Sigmoid colon (tissue), 7 donors: ENCODE measurements around the gene MEIS1. TPM values are rescaled to one million over a fixed set of nuclear protein-coding genes. Genes with fewer than 3 reads are reported as not detected.

Experiments used
- DNase-seq: peaks from one replicate; pipeline ENCODE4 v3.0.0-alpha.2; 2019
- H3K27ac ChIP-seq, 4 donors: fragments of 200-600 bp; sonication (generic); one replicate each; pipeline ENCODE4 v1.5.1; 2016 to 2019; ENCODE audit warnings: mild to moderate bottlenecking in 1 of 4
- H3K27me3 ChIP-seq, 3 donors: fragments of 200-600 bp; sonication (generic); one replicate each; pipeline ENCODE4 v1.5.1; 2019; ENCODE audit warnings: mild to moderate bottlenecking in 1 of 3
- H3K36me3 ChIP-seq, 4 donors: fragments of 200-600 bp; sonication (generic); one replicate each; pipeline ENCODE4 v1.5.1; 2016 to 2019
- H3K4me1 ChIP-seq, 4 donors: fragments of 200-600 bp; sonication (generic); one replicate each; pipeline ENCODE4 v1.5.1; 2017 to 2019
- H3K4me3 ChIP-seq, 4 donors: fragments of 200-600 bp; sonication (generic); one replicate each; pipeline ENCODE4 v1.5.1; 2017 to 2019; ENCODE audit warnings: mild to moderate bottlenecking in 2 of 4, moderate library complexity in 1 of 4
- H3K9me3 ChIP-seq, 4 donors: fragments of 200-600 bp in 3 of 4; sonication (generic) in 3 of 4; one replicate each; pipeline versions ENCODE4 v1.5.1 to v1.6.1; 2013 to 2019
- CTCF ChIP-seq, 4 experiments: fragments of 450-650 bp in 3 of 4; fragments of 200-600 bp in 1 of 4; IDR thresholded peaks; one replicate each; pipeline ENCODE4 v1.5.1; 2016 to 2019; ENCODE audit warnings: antibody characterized with exemption in 4 of 4, mild to moderate bottlenecking in 3 of 4, moderate library complexity in 2 of 4
- EP300 ChIP-seq, 4 donors: sonication (generic); formaldehyde crosslinking; IDR thresholded peaks; one replicate each; pipeline ENCODE4 v1.6.1; 2017; ENCODE audit warnings: antibody characterized with exemption in 4 of 4
- POLR2A ChIP-seq, 2 donors: fragments of 450-650 bp; IDR thresholded peaks; one replicate each; pipeline ENCODE4 v1.6.1; 2016; ENCODE audit warnings: antibody characterized with exemption in 2 of 2, mild to moderate bottlenecking in 2 of 2, moderate library complexity in 2 of 2
- POLR2AphosphoS5 ChIP-seq, 4 donors: sonication (generic); formaldehyde crosslinking; IDR thresholded peaks; one replicate each; pipeline ENCODE4 v1.6.1; 2017; ENCODE audit warnings: antibody characterized with exemption in 4 of 4
- WGBS, 2 donors: extraction: QIAGEN DNeasy Blood & Tissue Kit; methylation state at CpG; one replicate each; pipeline ENCODE4 v1.1.7; 2013; 5-methylcytosine and 5-hydroxymethylcytosine counted together
- intact Hi-C: fragments of 100-400 bp; cut with DNase I; formaldehyde crosslinking; loops from one replicate; pipeline ENCODE4 v1.15.1; 2023
- polyA plus RNA-seq, 3 donors: library from polyadenylated mRNA; stranded (reverse); fragments of 200-250 nt; gene quantifications; one replicate each; pipeline ENCODE4 v1.2.3, GENCODE V29; 2013
- total RNA-seq, 4 donors: library from RNA; depleted of rRNA; stranded (reverse); fragments of >200 nt; gene quantifications; one replicate each; pipeline ENCODE4 v1.1.0, GENCODE V29; 2016
- donor health status: healthy with polysubstance abuse.
- donor health status: Bipolar disorder and iron deficiency.
- donor health status: healthy.

Gene MEIS1
- total and polyA plus RNA-seq, 7 donors = 2.8 to 144 (median 108) TPM

DNA sequence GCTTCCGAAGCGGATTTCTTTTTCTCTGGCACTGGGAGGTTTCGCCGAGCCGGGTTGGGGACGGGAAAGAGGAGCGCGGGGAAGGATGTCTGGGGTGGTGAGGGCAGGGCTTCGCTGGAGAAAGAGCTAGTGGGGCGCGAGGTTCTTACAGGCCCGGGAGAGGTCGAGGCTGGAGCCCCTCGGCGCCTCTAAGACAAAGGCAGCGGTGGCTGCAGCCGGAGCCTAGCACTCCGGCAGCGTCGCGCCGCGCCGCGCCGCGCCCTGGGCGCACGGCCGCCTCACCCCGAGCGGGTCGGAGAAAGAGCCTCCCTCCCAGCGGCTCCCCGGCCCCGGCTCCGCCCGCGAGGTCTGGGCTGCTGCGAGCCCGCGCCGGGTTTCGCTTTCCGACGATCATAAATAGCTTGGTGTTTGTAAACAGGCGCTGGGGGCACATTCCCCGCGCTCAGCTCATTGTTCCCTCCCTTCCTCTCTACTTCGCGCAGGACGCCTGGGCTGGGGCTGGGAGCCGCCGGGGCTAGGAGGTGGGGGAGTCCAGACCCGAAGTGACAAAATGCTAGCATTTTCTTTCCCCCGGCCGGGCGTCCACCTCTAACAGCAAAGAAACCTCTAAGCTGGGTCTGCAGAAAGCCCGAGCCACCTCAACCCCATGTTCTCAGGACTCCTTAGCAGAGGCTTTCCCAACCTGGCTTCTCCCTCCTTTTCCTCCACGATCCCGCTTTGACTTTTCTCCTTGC is 813 bp upstream of the MEIS1 start:
- Histone ChIP-seq H3K27me3 (no peaks in the 10 kb centered on the region), H3K9me3 (no peaks in the 10 kb centered on the region), H3K36me3 (peaks cover 0 to 15% (median 3%) of the 10 kb centered on the region in 4 donors), H3K4me1 (peaks cover 0 to 30% (median 20%) of the 10 kb centered on the region in 4 donors), H3K27ac (peak overlapping the region; percentile 93 to 99 (median 98)), H3K4me3 (peak overlapping the region; percentile 62 to 87 (median 84))
- intact Hi-C loops = loop anchor here (2.0 to 10.0 kb wide), 13 partner anchors 141 to 1408 kb away; partner anchors contain the start of gene ETAA1
- TF ChIP-seq POLR2AphosphoS5 (IDR thresholded peaks at IDR 0.05) (peak; percentile 54 to 79 (median 72)), CTCF (IDR thresholded peaks at IDR 0.05) (no peak), POLR2A (IDR thresholded peaks at IDR 0.05) (no peak), EP300 (IDR thresholded peaks at IDR 0.05) (no peak)
- WGBS, 2 donors = 0 to 1% methylated on average over 61 of the region's 61 CpGs
- DNase-seq = peak; percentile 88

GRCh38 chr2:66435549-66435875 is 587 bp downstream of the MEIS1 start:
- 7 to 9% methylated on average over 15 of the region's 15 CpGs for WGBS, 2 donors
- no peaks in the 10 kb centered on the region for H3K27me3 ChIP-seq
- TF ChIP-seq CTCF (IDR thresholded peaks at IDR 0.05) (no peak), EP300 (IDR thresholded peaks at IDR 0.05) (no peak), POLR2AphosphoS5 (IDR thresholded peaks at IDR 0.05) (no peak), POLR2A (IDR thresholded peaks at IDR 0.05) (no peak)

GRCh38 chr2:66435963-66436362 is 1.0 kb downstream of the MEIS1 start:
- 17 to 23% methylated on average over 2 of the region's 2 CpGs for WGBS, 2 donors
- no peak for DNase-seq
- Histone ChIP-seq H3K4me1 (peaks cover 0 to 15% (median 10%) of the 10 kb centered on the region in 4 donors), H3K4me3 (peak overlapping the region; percentile 62 to 87 (median 84)), H3K27me3 (no peaks in the 10 kb centered on the region), H3K27ac (peak overlapping the region; percentile 93 to 99 (median 98)), H3K36me3 (peaks cover 0 to 32% (median 4%) of the 10 kb centered on the region in 4 donors), H3K9me3 (no peaks in the 10 kb centered on the region)
- intact Hi-C loops = loop anchor here (2.0 to 10.0 kb wide), 7 partner anchors 139 to 1215 kb away; partner anchors contain the start of gene ETAA1
- TF ChIP-seq POLR2A (IDR thresholded peaks at IDR 0.05) (no peak), CTCF (IDR thresholded peaks at IDR 0.05) (no peak), EP300 (IDR thresholded peaks at IDR 0.05) (no peak), POLR2AphosphoS5 (IDR thresholded peaks at IDR 0.05) (no peak)

More at GRCh38 chr2:66435549-66435875, 587 bp downstream of the MEIS1 start:
- H3K27ac ChIP-seq = peak overlapping the region; percentile 93 to 99 (median 98)
- peaks cover 0 to 28% (median 4%) of the 10 kb centered on the region in 4 donors for H3K36me3 ChIP-seq
- H3K9me3 ChIP-seq = no peaks in the 10 kb centered on the region
- no peak for DNase-seq
- peaks cover 0 to 19% (median 13%) of the 10 kb centered on the region in 4 donors for H3K4me1 ChIP-seq
- peak overlapping the region; percentile 62 to 87 (median 84) for H3K4me3 ChIP-seq
- intact Hi-C loops = loop anchor here (2.0 to 10.0 kb wide), 7 partner anchors 139 to 1215 kb away; partner anchors contain the start of gene ETAA1

- TF ChIP-seq POLR2A (IDR thresholded peaks at IDR 0.05) (no peak), POLR2AphosphoS5 (IDR thresholded peaks at IDR 0.05) (no peak), CTCF (IDR thresholded peaks at IDR 0.05) (no peak), EP300 (IDR thresholded peaks at IDR 0.05) (no peak)
- Histone ChIP-seq H3K9me3 (no peaks in the 10 kb centered on the region), H3K4me1 (peaks cover 0 to 8% (median 4%) of the 10 kb centered on the region in 4 donors), H3K27ac (peak overlapping the region; percentile 93 to 99 (median 98)), H3K36me3 (peaks cover 0 to 34% (median 4%) of the 10 kb centered on the region in 4 donors), H3K4me3 (peak overlapping the region; percentile 62 to 87 (median 84)), H3K27me3 (no peaks in the 10 kb centered on the region)
- intact Hi-C loops = loop anchor here (10.0 kb wide), 4 partner anchors 528 to 958 kb away; partner anchors contain the start of gene ETAA1
- DNase-seq = no peak
- 28 to 36% methylated on average over 2 of the region's 2 CpGs for WGBS, 2 donors
Observed at GRCh38 chr2:66436581-66437001, 1.7 kb downstream of the MEIS1 start.
